Immature natural killer cell (primary cell): ENCODE measurements around the gene TUBGCP3. TPM values are rescaled to one million over a fixed set of nuclear protein-coding genes. Genes with fewer than 3 reads are reported as not detected.

ENCODE experiments used
- DNase-seq, 3 donors: peaks; one replicate each; pipeline ENCODE4 v3.0.0; 2022; ENCODE audit warnings: mixed read lengths in 1 of 3
- H3K27ac Mint-ChIP-seq, 6 donors: one replicate each; pipeline ENCODE4 v1.8.0; 2020; ENCODE audit warnings: mixed read lengths in 6 of 6, mild to moderate bottlenecking in 5 of 6, inconsistent platforms in 4 of 6, moderate library complexity in 3 of 6
- H3K27me3 Mint-ChIP-seq, 3 donors: one replicate each; pipeline ENCODE4 v1.8.0; 2020 to 2021; ENCODE audit warnings: low read depth in 3 of 3, mild to moderate bottlenecking in 3 of 3, mixed read lengths in 3 of 3, moderate library complexity in 3 of 3, inconsistent platforms in 1 of 3
- H3K36me3 Mint-ChIP-seq, 3 donors: one replicate each; pipeline ENCODE4 v1.8.0; 2020; ENCODE audit warnings: mixed read lengths in 3 of 3, inconsistent platforms in 2 of 3, mild to moderate bottlenecking in 2 of 3
- H3K4me1 Mint-ChIP-seq, 2 donors: one replicate each; pipeline ENCODE4 v1.8.0; 2020; ENCODE audit warnings: inconsistent platforms in 2 of 2, mild to moderate bottlenecking in 2 of 2, mixed read lengths in 2 of 2, moderate library complexity in 1 of 2
- H3K4me3 Mint-ChIP-seq, 5 donors: one replicate each; pipeline ENCODE4 v1.8.0; 2020; ENCODE audit warnings: mild to moderate bottlenecking in 5 of 5, mixed read lengths in 5 of 5, inconsistent platforms in 3 of 5, moderate library complexity in 3 of 5
- H3K9me3 Mint-ChIP-seq, 6 donors: one replicate each; pipeline ENCODE4 v1.8.0; 2020; ENCODE audit warnings: mild to moderate bottlenecking in 6 of 6, mixed read lengths in 6 of 6, inconsistent platforms in 4 of 6, moderate library complexity in 3 of 6
- polyA plus RNA-seq, 3 donors: library from polyadenylated mRNA; unstranded; fragments of 300-500 nt; fragmentation: Illumina TruSeq; gene quantifications; one replicate each; pipeline ENCODE4 v1.2.3, GENCODE V29; 2021

Gene TUBGCP3
- polyA plus RNA-seq, 3 donors from 2014 or later, result 12.3 to 20.5 (median 18.3) TPM

GRCh38 chr13:112466132-112467058 is 121.6 kb downstream of the TUBGCP3 start:
- H3K36me3 Mint-ChIP-seq, result peaks cover 0 to 9% (median 0%) of the 10 kb centered on the region in 3 donors
- peaks cover 0 to 2% (median 0%) of the 10 kb centered on the region in 3 donors for H3K27me3 Mint-ChIP-seq
- no peaks in the 10 kb centered on the region for H3K4me1 Mint-ChIP-seq
- no peak overlapping the region for H3K27ac Mint-ChIP-seq
- peaks cover 0 to 4% (median 0%) of the 10 kb centered on the region in 6 donors for H3K9me3 Mint-ChIP-seq
- H3K4me3 Mint-ChIP-seq, result no peak overlapping the region
- no peak for DNase-seq

GRCh38 chr13:112465251-112466131 is 122.5 kb downstream of the TUBGCP3 start:
- Mint-ChIP-seq H3K27ac (no peak overlapping the region), H3K4me1 (no peaks in the 10 kb centered on the region), H3K9me3 (no peaks in the 10 kb centered on the region), H3K4me3 (no peak overlapping the region), H3K36me3 (peaks cover 0 to 4% (median 0%) of the 10 kb centered on the region in 3 donors), H3K27me3 (peaks cover 0 to 2% (median 0%) of the 10 kb centered on the region in 3 donors)
- DNase-seq, result no peak

- Mint-ChIP-seq H3K4me1 (no peaks in the 10 kb centered on the region), H3K27me3 (peaks cover 0 to 2% (median 0%) of the 10 kb centered on the region in 3 donors), H3K36me3 (peaks cover 0 to 3% (median 0%) of the 10 kb centered on the region in 3 donors), H3K9me3 (no peaks in the 10 kb centered on the region), H3K27ac (no peak overlapping the region), H3K4me3 (no peak overlapping the region)
- no peak for DNase-seq
These were observed 123.2 kb downstream of the TUBGCP3 start for GRCh38 chr13:112464720-112465119.

GRCh38 chr13:112462408-112462807 is 125.5 kb downstream of the TUBGCP3 start:
- Mint-ChIP-seq H3K4me1 (no peaks in the 10 kb centered on the region), H3K36me3 (peaks cover 0 to 3% (median 0%) of the 10 kb centered on the region in 3 donors), H3K9me3 (no peaks in the 10 kb centered on the region), H3K27ac (no peak overlapping the region), H3K27me3 (peaks cover 0 to 6% (median 2%) of the 10 kb centered on the region in 3 donors), H3K4me3 (no peak overlapping the region)
- no peak for DNase-seq

GRCh38 chr13:112457485-112457884 is 130.5 kb downstream of the TUBGCP3 start:
- Mint-ChIP-seq H3K27ac (no peak overlapping the region), H3K4me3 (no peak overlapping the region), H3K9me3 (peaks cover 0 to 2% (median 0%) of the 10 kb centered on the region in 6 donors), H3K36me3 (peaks cover 0 to 3% (median 0%) of the 10 kb centered on the region in 3 donors), H3K27me3 (peaks cover 1 to 6% (median 2%) of the 10 kb centered on the region in 3 donors), H3K4me1 (no peaks in the 10 kb centered on the region)
- DNase-seq, result no peak

- DNase-seq, result no peak
- H3K4me3 Mint-ChIP-seq, result no peak overlapping the region
- H3K9me3 Mint-ChIP-seq, result peaks cover 0 to 2% (median 0%) of the 10 kb centered on the region in 6 donors
- H3K4me1 Mint-ChIP-seq, result no peaks in the 10 kb centered on the region
- peaks cover 1 to 6% (median 2%) of the 10 kb centered on the region in 3 donors for H3K27me3 Mint-ChIP-seq
- H3K36me3 Mint-ChIP-seq, result no peaks in the 10 kb centered on the region
- H3K27ac Mint-ChIP-seq, result no peak overlapping the region
These were observed 130.9 kb downstream of the TUBGCP3 start for GRCh38 chr13:112457081-112457480.

- no peak for DNase-seq
- no peaks in the 10 kb centered on the region for H3K4me1 Mint-ChIP-seq
- no peak overlapping the region for H3K27ac Mint-ChIP-seq
- H3K9me3 Mint-ChIP-seq, result peaks cover 0 to 2% (median 0%) of the 10 kb centered on the region in 6 donors
- H3K27me3 Mint-ChIP-seq, result peaks cover 1 to 6% (median 2%) of the 10 kb centered on the region in 3 donors
- no peak overlapping the region for H3K4me3 Mint-ChIP-seq
- no peaks in the 10 kb centered on the region for H3K36me3 Mint-ChIP-seq
These were observed 131.6 kb downstream of the TUBGCP3 start for GRCh38 chr13:112456138-112457056.

GRCh38 chr13:112455476-112456059 is 132.4 kb downstream of the TUBGCP3 start:
- Mint-ChIP-seq H3K4me3 (no peak overlapping the region), H3K4me1 (no peaks in the 10 kb centered on the region), H3K27ac (no peak overlapping the region), H3K27me3 (peaks cover 1 to 6% (median 2%) of the 10 kb centered on the region in 3 donors), H3K9me3 (peaks cover 0 to 2% (median 0%) of the 10 kb centered on the region in 6 donors), H3K36me3 (no peaks in the 10 kb centered on the region)
- no peak for DNase-seq

GRCh38 chr13:112454648-112455334 is 133.2 kb downstream of the TUBGCP3 start:
- H3K4me3 Mint-ChIP-seq, result no peak overlapping the region
- no peaks in the 10 kb centered on the region for H3K4me1 Mint-ChIP-seq
- no peak for DNase-seq
- H3K36me3 Mint-ChIP-seq, result no peaks in the 10 kb centered on the region
- H3K9me3 Mint-ChIP-seq, result peaks cover 0 to 2% (median 0%) of the 10 kb centered on the region in 6 donors
- peaks cover 1 to 6% (median 2%) of the 10 kb centered on the region in 3 donors for H3K27me3 Mint-ChIP-seq
- H3K27ac Mint-ChIP-seq, result no peak overlapping the region

- Mint-ChIP-seq H3K27ac (no peak overlapping the region), H3K27me3 (peaks cover 0 to 6% (median 1%) of the 10 kb centered on the region in 3 donors)
- DNase-seq, result no peak
These were observed 133.9 kb downstream of the TUBGCP3 start for GRCh38 chr13:112453874-112454647.

GRCh38 chr13:112453207-112453829 is 134.6 kb downstream of the TUBGCP3 start:
- H3K27ac Mint-ChIP-seq, result no peak overlapping the region
- peaks cover 0 to 2% (median 1%) of the 10 kb centered on the region in 3 donors for H3K27me3 Mint-ChIP-seq
- no peak overlapping the region for H3K4me3 Mint-ChIP-seq
- peaks cover 0 to 2% (median 0%) of the 10 kb centered on the region in 6 donors for H3K9me3 Mint-ChIP-seq
- no peaks in the 10 kb centered on the region for H3K4me1 Mint-ChIP-seq
- no peak for DNase-seq
- no peaks in the 10 kb centered on the region for H3K36me3 Mint-ChIP-seq

More at GRCh38 chr13:112453874-112454647, 133.9 kb downstream of the TUBGCP3 start:
- Mint-ChIP-seq H3K36me3 (no peaks in the 10 kb centered on the region), H3K9me3 (peaks cover 0 to 2% (median 0%) of the 10 kb centered on the region in 6 donors), H3K4me1 (no peaks in the 10 kb centered on the region), H3K4me3 (no peak overlapping the region)
